HepG2 (cell line): ENCODE measurements around the gene FAT4. TPM values are rescaled to one million over a fixed set of nuclear protein-coding genes. Genes with fewer than 3 reads are reported as not detected.

ENCODE experiments used
- ATAC-seq: fragments of 200-7000 bp; cut with Tn5 transposase; 3 replicates; pipeline ENCODE4 v1.9.1; 2020; ENCODE audit warnings: mild to moderate bottlenecking, moderate library complexity
- BruUV-seq: library from RNA; stranded (reverse); fragments of 400-500 nt; replicated peaks from 2 replicates; lab custom pipeline; 2021; lab: Mats Ljungman, UMichigan
- CTCF ChIA-PET: fragments of 300-600 bp; formaldehyde crosslinking; extraction: SDS; loops from one replicate; lab custom pipeline; 2021; ENCODE audit warnings: low total read pairs, inconsistent platforms, low intra/inter-chr PET ratio; lab: Yijun Ruan, JAX
- POLR2A ChIA-PET: fragments of 350-600 bp; sonication (Branson Sonifier 250); formaldehyde crosslinking; loops from one replicate; lab custom pipeline; 2020; ENCODE audit warnings: antibody characterized with exemption, inconsistent platforms; lab: Yijun Ruan, JAX
- DNase-seq: peaks from one replicate; pipeline ENCODE4 v3.0.0-alpha.2; 2015; ENCODE audit warnings: low spot score
- FAIRE-seq: peaks from 3 replicates; lab custom pipeline; 2011; peaks lifted over from hg19 to GRCh38; lab: Jason Lieb, UNC
- H2AFZ ChIP-seq: one replicate; pipeline ENCODE4 v1.6.1; 2011; ENCODE audit warnings: low read length, inconsistent platforms
- H3K27ac ChIP-seq: fragments of 300-600 bp; 3 replicates; pipeline ENCODE4 v1.8.0; 2011; ENCODE audit warnings: mixed run types, mild to moderate bottlenecking, mixed read lengths, low read length, inconsistent platforms; ENCODE audit not compliant: insufficient read depth; ENCODE audit errors: extremely low read length
- H3K27me3 ChIP-seq, 2 experiments: fragments of 200-600 bp in 1 of 2; 2 replicates in 1 of 2; 3 replicates in 1 of 2; pipeline versions ENCODE4 v1.6.0 to v1.8.0; 2011; ENCODE audit warnings: low read length in 2 of 2, mild to moderate bottlenecking in 2 of 2, moderate library complexity in 2 of 2, inconsistent platforms in 1 of 2; ENCODE audit not compliant: insufficient read depth in 2 of 2, control insufficient read depth in 1 of 2
- H3K36me3 ChIP-seq, 2 experiments: fragments of 200-600 bp in 1 of 2; replicated peaks in 1 of 2; 2 replicates in 1 of 2; 3 replicates in 1 of 2; pipeline versions ENCODE4 v1.5.1 to v1.8.0; 2011; ENCODE audit warnings: low read length in 2 of 2, inconsistent platforms in 1 of 2; ENCODE audit not compliant: insufficient read depth in 2 of 2, control insufficient read depth in 1 of 2
- H3K4me1 ChIP-seq: 2 replicates; pipeline ENCODE4 v1.5.1; 2012; ENCODE audit warnings: low read length, inconsistent platforms; ENCODE audit not compliant: insufficient read depth
- H3K4me2 ChIP-seq: 2 replicates; pipeline ENCODE4 v1.6.0; 2011; ENCODE audit warnings: low read depth, low read length, inconsistent platforms
- H3K4me3 ChIP-seq, 3 experiments: fragments of 200-600 bp in 1 of 3; sonication (generic), shearing (Covaris generic) in 1 of 3; replicated peaks in 1 of 3; 2 replicates each; pipeline ENCODE4 v1.5.1; 2011 to 2016; ENCODE audit warnings: low read length in 3 of 3, inconsistent platforms in 2 of 3, low read depth in 2 of 3, mild to moderate bottlenecking in 2 of 3, control low read depth in 1 of 3, mixed read lengths in 1 of 3; ENCODE audit not compliant: insufficient read depth in 1 of 3
- H3K79me2 ChIP-seq: one replicate; pipeline ENCODE4 v1.6.1; 2011; ENCODE audit warnings: low read length, inconsistent platforms; ENCODE audit not compliant: insufficient read depth
- H3K9ac ChIP-seq: 2 replicates; pipeline ENCODE4 v1.6.0; 2011; ENCODE audit warnings: mild to moderate bottlenecking, low read depth, low read length, inconsistent platforms; ENCODE audit not compliant: insufficient read depth
- H3K9me3 ChIP-seq: 2 replicates; pipeline ENCODE4 v1.5.1; 2012; ENCODE audit warnings: mild to moderate bottlenecking, low read length
- H4K20me1 ChIP-seq: 2 replicates; pipeline ENCODE4 v1.6.0; 2011; ENCODE audit warnings: inconsistent platforms, mild to moderate bottlenecking, low read length, moderate library complexity; ENCODE audit not compliant: insufficient read depth
- AHR ChIP-seq: IDR thresholded peaks from 2 replicates; pipeline ENCODE4 v1.6.1; 2018; ENCODE audit warnings: missing genetic modification reagents, missing compliant biosample characterization
- ASH2L ChIP-seq: fragments of 300-600, 200-600 bp; sonication (generic); IDR thresholded peaks from 2 replicates; pipeline ENCODE4 v1.7.0; 2017; ENCODE audit warnings: low read depth, mild to moderate bottlenecking, moderate library complexity, mixed read lengths, low read length; ENCODE audit not compliant: insufficient read length
- FOSL2 ChIP-seq: sonication (generic); formaldehyde crosslinking; IDR thresholded peaks from 2 replicates; pipeline ENCODE4 v1.4.0; 2020; ENCODE audit warnings: missing genetic modification reagents
- KDM3A ChIP-seq: IDR thresholded peaks from 2 replicates; pipeline ENCODE4 v1.6.1; 2018; ENCODE audit warnings: low read depth, missing compliant biosample characterization
- NAIF1 ChIP-seq: sonication (generic); formaldehyde crosslinking; IDR thresholded peaks from 2 replicates; pipeline ENCODE4 v1.5.0; 2020; ENCODE audit warnings: mild to moderate bottlenecking, missing genetic modification reagents, borderline replicate concordance
- POLR2AphosphoS2 ChIP-seq: IDR thresholded peaks from 2 replicates; pipeline ENCODE4 v1.6.1; 2011; ENCODE audit warnings: low read depth, low read length, improper control_type of control experiment
- SMAD1 ChIP-seq: sonication (generic); formaldehyde crosslinking; IDR thresholded peaks from 2 replicates; pipeline ENCODE4 v1.4.0; 2020; ENCODE audit warnings: missing genetic modification reagents, low read depth, mild to moderate bottlenecking, borderline replicate concordance
- TFAP4 ChIP-seq: sonication (generic); IDR thresholded peaks from 2 replicates; pipeline ENCODE4 v1.6.1; 2016; ENCODE audit warnings: low read depth, borderline replicate concordance
- THAP11 ChIP-seq: IDR thresholded peaks from 2 replicates; pipeline ENCODE4 v1.6.1; 2016; ENCODE audit warnings: missing biosample characterization, missing genetic modification reagents
- ZNF138 ChIP-seq: sonication (generic); formaldehyde crosslinking; IDR thresholded peaks from 2 replicates; pipeline ENCODE4 v1.5.0; 2020; ENCODE audit warnings: mild to moderate bottlenecking, low read depth, missing genetic modification reagents
- ZNF496 ChIP-seq: sonication (generic); formaldehyde crosslinking; IDR thresholded peaks from 2 replicates; pipeline ENCODE4 v1.8.1; 2023; ENCODE audit warnings: mild to moderate bottlenecking, moderate library complexity, missing genetic modification reagents; ENCODE audit not compliant: insufficient replicate concordance
- ZNF556 ChIP-seq: sonication (generic); formaldehyde crosslinking; IDR thresholded peaks from 2 replicates; pipeline ENCODE4 v1.4.0; 2020; ENCODE audit warnings: mild to moderate bottlenecking, missing genetic modification reagents, borderline replicate concordance
- ZNF644 ChIP-seq: IDR thresholded peaks from 2 replicates; pipeline ENCODE4 v1.6.1; 2016; ENCODE audit warnings: low read depth
- in situ Hi-C: cut with HindIII; loops from 2 replicates; pipeline ENCODE4 v1.10.0; 2017; ENCODE audit warnings: low pct_unique_long_range_greater_than_20kb; ENCODE audit not compliant: extremely low pct_ligation_motif_present
- intact Hi-C: fragments of 100-400 bp; cut with micrococcal nuclease; formaldehyde crosslinking; loops from one replicate; pipeline ENCODE4 v1.10.0; 2022; ENCODE audit not compliant: unreplicated experiment
- polyA plus RNA-seq, 8 experiments: library from polyadenylated mRNA; depleted of rRNA in 3 of 8; stranded (reverse) in 7 of 8; unstranded in 1 of 8; fragments of >200 nt; fragmentation: Illumina TruSeq in 4 of 8; extraction: Trizol in 4 of 8; gene quantifications; 2 replicates each; pipeline versions ENCODE4 v1.2.1 to v1.2.3, GENCODE V29; 2011 to 2016; ENCODE audit warnings: low read depth in 4 of 8, missing spikeins in 1 of 8, mixed read lengths in 1 of 8; ENCODE audit not compliant: insufficient read depth in 1 of 8
- total RNA-seq, 5 experiments: library from RNA; depleted of rRNA; stranded (reverse); fragments of >200 nt; fragmentation: Illumina TruSeq; extraction: Trizol; gene quantifications; 2 replicates each; pipeline ENCODE4 v1.2.3, GENCODE V29; 2016; ENCODE audit warnings: low read depth in 1 of 5
- TF ChIP-seq, protein P1 (sequence below): sonication (generic); formaldehyde crosslinking; IDR thresholded peaks from 2 replicates; pipeline ENCODE4 v1.4.0; 2020; ENCODE audit warnings: mild to moderate bottlenecking, low read depth, missing genetic modification reagents

FAT4 gene
- total and polyA plus RNA-seq, 2 of the 13 experiments (the other 11 are each of a cell fraction or from before 2014, with no cell fraction given) = 0.27 to 1.2 TPM

DNA sequence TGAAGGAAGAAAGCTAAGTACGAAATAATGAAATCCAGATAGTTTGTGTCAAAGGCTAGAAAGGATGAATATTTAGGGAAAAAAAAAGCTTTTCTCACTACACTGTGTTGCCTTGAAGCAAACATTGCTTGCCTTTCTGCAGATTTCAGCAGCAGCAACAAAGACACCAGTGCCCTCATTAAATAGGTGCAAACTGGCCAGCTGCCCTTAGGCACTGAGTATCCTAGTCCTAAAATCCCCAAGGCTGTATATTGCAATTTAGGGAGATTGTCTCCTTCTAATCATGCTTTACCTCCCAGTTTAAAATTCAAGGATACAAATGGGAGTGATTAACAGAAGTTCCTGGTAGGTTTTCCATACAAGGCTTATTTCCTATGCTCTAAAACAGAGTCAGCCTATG is 8.6 kb upstream of the FAT4 start (continued):
- TF ChIP-seq KDM3A (CRISPR knock-in tag) (no peak), TFAP4 (no peak), NAIF1 (CRISPR knock-in tag) (no peak), POLR2AphosphoS2 (no peak), ASH2L (no peak), ZNF496 (CRISPR knock-in tag) (no peak), THAP11 (CRISPR knock-in tag) (no peak)

- Histone ChIP-seq H3K9me3 (no peaks in the 10 kb centered on the region), H3K4me1 (peaks cover 8% of the 10 kb centered on the region), H3K4me3 (no peak overlapping the region), H3K79me2 (no peaks in the 10 kb centered on the region), H3K4me2 (no peak overlapping the region), H3K36me3 (no peaks in the 10 kb centered on the region), H4K20me1 (no peaks in the 10 kb centered on the region), H3K9ac (no peak overlapping the region), H3K27me3 (no peaks in the 10 kb centered on the region; a peak in 1 of 5 replicates), H2AFZ (no peak overlapping the region), H3K27ac (no peak overlapping the region)
- ChIA-PET POLR2A (no interaction called here), CTCF (no interaction called here)
- no TSS peak for BruUV-seq
- TF ChIP-seq ZNF644 (CRISPR knock-in tag) (no peak), SMAD1 (CRISPR knock-in tag) (no peak), FOSL2 (no peak), ZNF556 (no peak), AHR (CRISPR knock-in tag) (no peak), ZNF138 (CRISPR knock-in tag) (no peak)
- TF ChIP-seq, protein P1, sequence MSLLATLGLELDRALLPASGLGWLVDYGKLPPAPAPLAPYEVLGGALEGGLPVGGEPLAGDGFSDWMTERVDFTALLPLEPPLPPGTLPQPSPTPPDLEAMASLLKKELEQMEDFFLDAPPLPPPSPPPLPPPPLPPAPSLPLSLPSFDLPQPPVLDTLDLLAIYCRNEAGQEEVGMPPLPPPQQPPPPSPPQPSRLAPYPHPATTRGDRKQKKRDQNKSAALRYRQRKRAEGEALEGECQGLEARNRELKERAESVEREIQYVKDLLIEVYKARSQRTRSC (CRISPR knock-in tag) = no peak
- intact Hi-C loops = no loop called here
- FAIRE-seq (no peak), ATAC-seq (0 out of 3 replicates have a peak, but pooled peaks have one; percentile 46), DNase-seq (no peak)
- in situ Hi-C loops = loop anchor here (25.0 kb wide), 1 partner anchor 1306 kb away; no protein-coding TSS in a partner anchor
Observed at GRCh38 chr4:125306533-125306932, 8.2 kb upstream of the FAT4 start.
